PC-3 (cell line): ENCODE results near the gene PDGFD. TPM values are rescaled to one million over a fixed set of nuclear protein-coding genes. Genes with fewer than 3 reads are reported as not detected.

ENCODE experiments used
- ATAC-seq: fragments of 200-7000 bp; cut with Tn5 transposase; 2 replicates; pipeline ENCODE4 v1.9.1; 2020; ENCODE audit warnings: mild to moderate bottlenecking, moderate library complexity
- BruUV-seq: library from RNA; stranded (reverse); fragments of 400-500 nt; replicated peaks from 2 replicates; lab custom pipeline; 2021; lab: Mats Ljungman, UMichigan
- CTCF ChIA-PET: fragments of 300-600 bp; sonication (Branson Sonifier 250); formaldehyde crosslinking; loops from one replicate; lab custom pipeline; 2022; ENCODE audit warnings: antibody characterized with exemption; lab: Charles Lee
- POLR2A ChIA-PET: fragments of 300-600 bp; sonication (Branson Sonifier 250); formaldehyde crosslinking; loops from one replicate; lab custom pipeline; 2022; ENCODE audit warnings: antibody characterized with exemption; ENCODE audit not compliant: unreplicated experiment; lab: Charles Lee
- DNase-seq: peaks from one replicate; pipeline ENCODE4 v3.0.0-alpha.2; 2015
- H2AFZ ChIP-seq: fragments of 300-600 bp; sonication (generic); 2 replicates; pipeline ENCODE4 v1.6.0; 2016; ENCODE audit warnings: antibody characterized with exemption, low read length
- H3F3A ChIP-seq: fragments of 300-600 bp; sonication (generic); one replicate; pipeline ENCODE4 v1.6.0; 2017; ENCODE audit warnings: antibody characterized with exemption, low read length, control low read depth, mild to moderate bottlenecking; ENCODE audit not compliant: unreplicated experiment
- H3K27ac ChIP-seq: fragments of 300-600 bp; sonication (generic); 2 replicates; pipeline ENCODE4 v1.5.1; 2016; ENCODE audit warnings: mild to moderate bottlenecking, low read length
- H3K27me3 ChIP-seq: fragments of 300-600 bp; sonication (generic); 2 replicates; pipeline ENCODE4 v1.6.1; 2016; ENCODE audit warnings: low read length, mixed read lengths
- H3K36me3 ChIP-seq: fragments of 300-600 bp; sonication (generic); 2 replicates; pipeline ENCODE4 v1.6.1; 2016; ENCODE audit warnings: low read depth, mixed run types, low read length, mixed read lengths
- H3K4me1 ChIP-seq: fragments of 300-600 bp; sonication (generic); 2 replicates; pipeline ENCODE4 v1.5.1; 2016; ENCODE audit warnings: low read length; ENCODE audit not compliant: insufficient read depth
- H3K4me2 ChIP-seq: fragments of 300-600 bp; sonication (generic); 2 replicates; pipeline ENCODE4 v1.6.0; 2016; ENCODE audit warnings: low read length
- H3K4me3 ChIP-seq: fragments of 300-600 bp; sonication (generic); 2 replicates; pipeline ENCODE4 v1.5.1; 2016; ENCODE audit warnings: mild to moderate bottlenecking, low read length, mixed read lengths
- H3K79me2 ChIP-seq: fragments of 300-600 bp; sonication (generic); 2 replicates; pipeline ENCODE4 v1.6.1; 2017; ENCODE audit warnings: low read length, mixed read lengths
- H3K9ac ChIP-seq: fragments of 300-600 bp; sonication (generic); 2 replicates; pipeline ENCODE4 v1.6.0; 2016; ENCODE audit warnings: mild to moderate bottlenecking, low read length
- H3K9me2 ChIP-seq: fragments of 300-600 bp; sonication (generic); replicated peaks from 2 replicates; pipeline ENCODE4 v1.6.1; 2016; ENCODE audit warnings: mixed run types, low read length, mixed read lengths
- H3K9me3 ChIP-seq: fragments of 300-600 bp; sonication (generic); 2 replicates; pipeline ENCODE4 v1.6.1; 2016; ENCODE audit warnings: low read length, mixed read lengths
- H4K20me1 ChIP-seq: fragments of 300-600 bp; sonication (generic); 2 replicates; pipeline ENCODE4 v1.6.1; 2016; ENCODE audit warnings: low read length, mixed read lengths
- EZH2 ChIP-seq: fragments of 300-600 bp; sonication (generic); IDR thresholded peaks from one replicate; pipeline ENCODE4 v1.6.1; 2017; ENCODE audit warnings: antibody characterized with exemption, mild to moderate bottlenecking, low read length; ENCODE audit not compliant: unreplicated experiment
- EZH2phosphoT487 ChIP-seq: fragments of 300-600 bp; sonication (generic); IDR thresholded peaks from 2 replicates; pipeline ENCODE4 v1.6.1; 2018; ENCODE audit warnings: mild to moderate bottlenecking, antibody characterized with exemption, low read length, borderline replicate concordance
- intact Hi-C: fragments of 100-400 bp; cut with micrococcal nuclease; formaldehyde crosslinking; loops from 2 replicates; pipeline ENCODE4 v1.9.0; 2023
- total RNA-seq: library from RNA; depleted of rRNA; stranded (reverse); fragments of >200 nt; gene quantifications from 2 replicates; pipeline ENCODE4 v1.2.3, GENCODE V29; 2014
- TF ChIP-seq, protein P1 (sequence below): fragments of 300-600 bp; sonication (generic); conservative IDR thresholded peaks from 2 replicates; pipeline ENCODE4 v1.5.1; 2017; ENCODE audit warnings: antibody characterized with exemption, low read depth, mild to moderate bottlenecking, low read length

The PDGFD gene
- total RNA-seq, 1 experiment from 2014 or later, result 5.0 TPM

DNA sequence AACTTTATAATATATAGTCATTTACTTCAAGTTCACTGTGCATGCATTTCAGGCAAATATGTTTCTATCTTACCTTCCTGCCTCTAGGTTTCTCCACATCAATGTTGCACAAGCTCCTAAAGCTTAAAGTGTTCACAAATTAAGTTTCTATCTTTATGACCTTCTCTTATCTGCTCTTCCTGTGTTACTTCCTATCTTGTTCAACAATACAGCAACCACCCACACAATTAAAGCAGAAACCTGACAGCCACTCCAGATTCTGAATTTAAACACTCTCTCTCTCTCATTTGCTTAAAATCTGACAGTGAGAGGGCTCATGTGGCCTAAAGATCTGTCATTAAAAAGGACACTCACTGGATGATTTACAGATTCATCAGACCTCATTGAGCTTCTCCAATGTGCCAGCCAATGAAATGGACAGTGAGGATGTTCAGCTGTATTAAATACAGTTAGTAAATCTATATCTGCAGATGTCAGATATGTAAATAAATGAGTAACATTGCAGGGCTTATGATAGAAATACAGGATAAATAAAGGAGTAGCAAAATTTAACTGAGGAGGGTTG, 10.9 kb downstream of the PDGFD start:
- Histone ChIP-seq H2AFZ (no peak overlapping the region), H3K79me2 (no peaks in the 10 kb centered on the region), H3K9ac (no peak overlapping the region), H3K4me2 (no peak overlapping the region), H3K9me3 (no peaks in the 10 kb centered on the region), H3K9me2 (no peaks in the 10 kb centered on the region), H3K4me1 (no peaks in the 10 kb centered on the region; the same call in 1 of the 2 replicates), H4K20me1 (no peaks in the 10 kb centered on the region), H3K4me3 (no peak overlapping the region), H3K27ac (no peak overlapping the region), H3K36me3 (no peaks in the 10 kb centered on the region), H3F3A (no peaks in the 10 kb centered on the region), H3K27me3 (peaks cover 6% of the 10 kb centered on the region; the same call in 1 of the 2 replicates)
- no peak for DNase-seq
- CTCF ChIA-PET, result no interaction called here
- BruUV-seq, result no TSS peak
- POLR2A ChIA-PET, result no interaction called here
- peak; percentile 33 for ATAC-seq
- TF ChIP-seq EZH2, result no peak
- TF ChIP-seq, protein P1, sequence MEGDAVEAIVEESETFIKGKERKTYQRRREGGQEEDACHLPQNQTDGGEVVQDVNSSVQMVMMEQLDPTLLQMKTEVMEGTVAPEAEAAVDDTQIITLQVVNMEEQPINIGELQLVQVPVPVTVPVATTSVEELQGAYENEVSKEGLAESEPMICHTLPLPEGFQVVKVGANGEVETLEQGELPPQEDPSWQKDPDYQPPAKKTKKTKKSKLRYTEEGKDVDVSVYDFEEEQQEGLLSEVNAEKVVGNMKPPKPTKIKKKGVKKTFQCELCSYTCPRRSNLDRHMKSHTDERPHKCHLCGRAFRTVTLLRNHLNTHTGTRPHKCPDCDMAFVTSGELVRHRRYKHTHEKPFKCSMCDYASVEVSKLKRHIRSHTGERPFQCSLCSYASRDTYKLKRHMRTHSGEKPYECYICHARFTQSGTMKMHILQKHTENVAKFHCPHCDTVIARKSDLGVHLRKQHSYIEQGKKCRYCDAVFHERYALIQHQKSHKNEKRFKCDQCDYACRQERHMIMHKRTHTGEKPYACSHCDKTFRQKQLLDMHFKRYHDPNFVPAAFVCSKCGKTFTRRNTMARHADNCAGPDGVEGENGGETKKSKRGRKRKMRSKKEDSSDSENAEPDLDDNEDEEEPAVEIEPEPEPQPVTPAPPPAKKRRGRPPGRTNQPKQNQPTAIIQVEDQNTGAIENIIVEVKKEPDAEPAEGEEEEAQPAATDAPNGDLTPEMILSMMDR, result no peak
- TF ChIP-seq EZH2phosphoT487, result no peak
- intact Hi-C loops, result loop anchor here (5.0 kb wide), 1 partner anchor 166 kb away; no protein-coding TSS in a partner anchor

DNA sequence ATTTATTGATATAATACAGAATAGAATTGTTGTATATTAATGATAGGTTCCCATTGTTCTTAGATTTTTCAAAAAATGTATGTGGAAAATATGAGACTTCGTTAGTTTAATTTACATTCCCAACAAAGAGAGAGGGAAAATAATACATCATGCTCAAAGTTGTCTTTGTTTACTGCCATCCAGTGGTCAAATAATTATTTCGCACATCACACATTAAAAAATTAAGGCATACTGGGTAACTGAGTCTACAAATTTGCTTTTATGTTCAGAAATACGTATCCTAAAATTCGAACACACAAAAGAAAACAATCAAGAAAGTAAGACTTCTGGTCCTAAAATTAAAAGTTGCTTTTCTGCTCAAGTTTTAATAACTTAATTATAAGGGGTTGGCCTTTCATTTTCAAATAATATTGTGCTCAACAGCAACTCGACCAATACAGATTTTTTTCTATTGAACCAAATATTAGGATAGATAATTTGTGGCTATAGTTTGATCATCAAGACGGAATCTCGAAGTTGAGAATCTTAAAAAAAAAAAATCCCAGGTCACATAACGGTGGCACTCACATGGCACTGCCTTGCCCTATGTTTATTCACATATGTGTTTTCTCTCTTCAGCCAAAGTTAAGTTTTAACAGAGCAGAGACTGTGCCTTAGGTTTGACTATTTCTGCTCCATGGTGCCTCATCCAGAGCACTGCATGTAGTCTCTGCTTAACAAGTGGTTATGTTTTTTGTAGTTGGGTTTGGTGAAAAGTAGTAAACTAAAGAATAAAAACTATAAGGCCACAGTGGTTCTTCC, 12.3 kb downstream of the PDGFD start:
- DNase-seq (peak; percentile 48), ATAC-seq (no peak)
- H3K4me1 ChIP-seq, result peaks cover 4% of the 10 kb centered on the region; the same call in 1 of the 2 replicates
- intact Hi-C loops, result loop anchor here (1.0 to 5.0 kb wide), 3 partner anchors 164 to 469 kb away; no protein-coding TSS in a partner anchor
- H3K9ac ChIP-seq, result no peak overlapping the region
- H3K36me3 ChIP-seq, result no peaks in the 10 kb centered on the region
- no peaks in the 10 kb centered on the region for H3K9me2 ChIP-seq
- ChIA-PET CTCF (interaction anchor here (0.7 kb wide), 1 partner anchor 46 kb away, joined by 3 read pairs; no protein-coding TSS in a partner anchor), POLR2A (no interaction called here)
- no TSS peak for BruUV-seq
- H3K27ac ChIP-seq, result no peak overlapping the region
- no peak overlapping the region for H3K4me2 ChIP-seq
- H4K20me1 ChIP-seq, result no peaks in the 10 kb centered on the region
- no peaks in the 10 kb centered on the region for H3K79me2 ChIP-seq
- no peak overlapping the region for H3K4me3 ChIP-seq
- TF ChIP-seq, protein P1, result peak; percentile 73
- TF ChIP-seq EZH2phosphoT487 (no peak), EZH2 (no peak)
- H3K27me3 ChIP-seq, result peaks cover 6% of the 10 kb centered on the region; the same call in 1 of the 2 replicates
- no peaks in the 10 kb centered on the region for H3F3A ChIP-seq
- H2AFZ ChIP-seq, result no peak overlapping the region
- no peaks in the 10 kb centered on the region for H3K9me3 ChIP-seq
